ENCODE measurements around the gene CAPS.

DNA sequence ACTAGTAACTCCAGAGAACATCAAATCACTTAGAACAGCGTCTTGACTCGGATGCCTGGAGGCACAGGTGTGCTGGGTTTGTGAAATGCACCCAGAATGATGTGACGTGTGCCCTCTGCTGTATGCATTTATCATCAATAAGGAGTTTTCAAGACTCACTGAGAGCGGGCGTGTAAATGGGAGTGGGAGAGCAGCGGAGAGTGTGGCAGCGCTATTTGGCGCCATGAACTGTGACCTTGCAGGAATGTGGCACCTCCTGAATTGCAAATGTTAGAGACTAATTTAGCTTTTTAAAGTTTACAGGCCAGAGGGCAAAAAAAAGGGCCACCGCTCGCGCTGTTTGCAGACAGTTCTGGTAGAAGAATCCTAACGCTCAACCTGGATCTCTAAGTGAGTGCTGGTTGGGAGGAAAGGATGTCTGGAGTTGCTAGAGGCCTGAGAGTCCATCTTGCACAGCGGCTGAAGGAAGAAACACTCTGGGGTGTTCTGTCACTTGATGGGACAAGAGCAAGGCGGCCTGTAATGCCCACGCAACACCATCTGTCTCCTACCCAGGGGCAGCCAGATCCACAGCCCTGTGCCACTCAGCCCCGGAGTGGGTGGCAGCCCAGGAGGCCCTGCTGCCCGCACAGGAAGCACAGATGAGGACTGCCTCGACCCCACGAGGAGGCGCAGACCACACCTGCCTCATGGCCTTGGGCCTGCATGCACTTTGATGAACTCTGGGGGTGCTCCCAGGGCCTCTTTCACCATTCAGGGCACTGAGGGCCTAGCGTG is 44.2 kb downstream of the CAPS start:
- no peak for TF ChIP-seq CTCF (IDR thresholded peaks at IDR 0.05)
- TF ChIP-seq POLR2A (IDR thresholded peaks at IDR 0.05), result no peak
